B cell (primary cell): Measurements from ENCODE around the gene ADAMTS12. TPM values are rescaled to one million over a fixed set of nuclear protein-coding genes. Genes with fewer than 3 reads are reported as not detected.

Source experiments
- ATAC-seq: fragments of 200-7000 bp; cut with Tn5 transposase; one replicate; pipeline ENCODE4 v1.10.0; 2021; ENCODE audit warnings: low read depth, mild to moderate bottlenecking, moderate number of reproducible peaks, moderate library complexity
- CTCF ChIA-PET: fragments of 350-600 bp; sonication (Branson Sonifier 250); formaldehyde crosslinking; loops from one replicate; lab custom pipeline; 2021; ENCODE audit warnings: antibody characterized with exemption, inconsistent platforms; lab: Charles Lee
- POLR2A ChIA-PET: fragments of 350-600 bp; sonication (Branson Sonifier 250); formaldehyde crosslinking; loops from one replicate; lab custom pipeline; 2021; ENCODE audit warnings: antibody characterized with exemption; lab: Charles Lee
- DNase-seq: peaks from one replicate; pipeline ENCODE4 v3.0.0; 2013
- H2AFZ ChIP-seq: 2 replicates; pipeline ENCODE4 v1.6.1; 2012; ENCODE audit warnings: mild to moderate bottlenecking, low read depth, low read length; ENCODE audit not compliant: insufficient read depth, poor library complexity, severe bottlenecking
- H3K27ac ChIP-seq, 2 donors: 1 replicate in 1 of 2; 2 replicates in 1 of 2; pipeline ENCODE4 v1.5.1; 2012 to 2013; ENCODE audit warnings: low read length in 2 of 2, mild to moderate bottlenecking in 2 of 2, moderate library complexity in 1 of 2
- H3K27me3 ChIP-seq, 4 experiments: fragments of 200-600 bp in 1 of 4; sonication (generic) in 1 of 4; replicated peaks in 1 of 4; 1 replicate in 2 of 4; 2 replicates in 2 of 4; pipeline versions ENCODE4 v1.6.1 to v1.7.0; 2013 to 2016; ENCODE audit warnings: low read length in 3 of 4, mild to moderate bottlenecking in 2 of 4, mixed read lengths in 1 of 4, moderate library complexity in 1 of 4; ENCODE audit not compliant: insufficient read depth in 4 of 4, control insufficient read depth in 3 of 4; ENCODE audit errors: control extremely low read depth in 1 of 4
- H3K36me3 ChIP-seq, 2 experiments: replicated peaks in 1 of 2; 1 replicate in 1 of 2; 2 replicates in 1 of 2; pipeline versions ENCODE4 v1.6.1 to v1.7.1; 2013; ENCODE audit warnings: low read length in 1 of 2; ENCODE audit not compliant: insufficient read depth in 2 of 2, control insufficient read depth in 1 of 2; ENCODE audit errors: control extremely low read depth in 1 of 2, extremely low read depth in 1 of 2
- H3K4me1 ChIP-seq, 2 donors: fragments of 200-600 bp in 1 of 2; sonication (generic) in 1 of 2; 1 replicate in 1 of 2; 2 replicates in 1 of 2; pipeline versions ENCODE4 v1.5.1 to v1.6.1; 2013 to 2017; ENCODE audit warnings: low read length in 2 of 2; ENCODE audit not compliant: control insufficient read depth in 2 of 2, insufficient read depth in 2 of 2
- H3K4me2 ChIP-seq: replicated peaks from 2 replicates; pipeline ENCODE3; 2012; ENCODE audit warnings: mild to moderate bottlenecking, low read depth, low read length; ENCODE audit not compliant: poor library complexity, severe bottlenecking
- H3K4me3 ChIP-seq, 5 experiments: fragments of 200-600 bp in 1 of 5; sonication (generic) in 1 of 5; 1 replicate in 3 of 5; 2 replicates in 2 of 5; pipeline versions ENCODE4 v1.5.1 to v1.7.0; 2011 to 2016; ENCODE audit warnings: low read length in 4 of 5, mild to moderate bottlenecking in 4 of 5, low read depth in 2 of 5, control low read depth in 1 of 5, moderate library complexity in 1 of 5; ENCODE audit not compliant: insufficient read depth in 1 of 5; ENCODE audit errors: control extremely low read depth in 1 of 5, extremely low read depth in 1 of 5
- H3K79me2 ChIP-seq: fragments of 200-600 bp; sonication (generic); one replicate; pipeline ENCODE4 v1.6.0; 2016; ENCODE audit warnings: low read length; ENCODE audit not compliant: control insufficient read depth, insufficient read depth
- H3K9ac ChIP-seq: fragments of 200-600 bp; sonication (generic); 2 replicates; pipeline ENCODE4 v1.6.1; 2017; ENCODE audit warnings: mild to moderate bottlenecking, low read length, moderate library complexity
- H3K9me3 ChIP-seq, 3 donors: one replicate each; pipeline versions ENCODE4 v1.6.1 to v1.7.1; 2013; ENCODE audit warnings: low read length in 2 of 3; ENCODE audit not compliant: control insufficient read depth in 2 of 3, insufficient read depth in 1 of 3; ENCODE audit errors: control extremely low read depth in 1 of 3
- H4K20me1 ChIP-seq: 2 replicates; pipeline ENCODE4 v1.6.0; 2012; ENCODE audit warnings: mild to moderate bottlenecking, low read length; ENCODE audit not compliant: insufficient read depth, control insufficient read depth, poor library complexity, severe bottlenecking
- H3K27ac Mint-ChIP-seq: one replicate; pipeline ENCODE4 v1.8.0; 2021; ENCODE audit warnings: mixed read lengths
- H3K27me3 Mint-ChIP-seq: one replicate; pipeline ENCODE4 v1.8.0; 2021; ENCODE audit warnings: mixed read lengths
- H3K4me1 Mint-ChIP-seq: one replicate; pipeline ENCODE4 v1.8.0; 2021; ENCODE audit warnings: mixed read lengths
- H3K4me3 Mint-ChIP-seq: one replicate; pipeline ENCODE4 v1.8.0; 2021; ENCODE audit warnings: mixed read lengths
- H3K9me3 Mint-ChIP-seq: one replicate; pipeline ENCODE4 v1.8.0; 2022; ENCODE audit warnings: mixed read lengths; ENCODE audit not compliant: insufficient read depth
- EZH2 ChIP-seq: IDR thresholded peaks from 2 replicates; pipeline ENCODE4 v1.6.1; 2012; ENCODE audit warnings: borderline replicate concordance, low read depth, mild to moderate bottlenecking, moderate library complexity, low read length; ENCODE audit not compliant: insufficient read depth, poor library complexity, severe bottlenecking
- WGBS: methylation state at CpG from one replicate; pipeline ENCODE4 v1.1.5; 2013; ENCODE audit warnings: missing lambda C conversion rate; ENCODE audit not compliant: insufficient coverage; 5-methylcytosine and 5-hydroxymethylcytosine counted together
- intact Hi-C: fragments of 100-400 bp; cut with micrococcal nuclease; formaldehyde crosslinking; loops from one replicate; pipeline ENCODE4 v1.10.0; 2022
- polyA plus RNA-seq: library from polyadenylated mRNA; depleted of rRNA; stranded (reverse); fragments of >200 nt; gene quantifications from 2 replicates; pipeline ENCODE4 v1.2.3, GENCODE V29; 2012
- total RNA-seq, 2 donors: library from RNA; stranded (reverse); fragments of 120-200 nt in 1 of 2; gene quantifications; 1 replicate in 1 of 2; 2 replicates in 1 of 2; pipeline versions ENCODE4 v1.2.3 to v1.2.4, GENCODE V29; 2013 to 2022
- TF ChIP-seq, protein P1 (sequence below): fragments of 200-600 bp; IDR thresholded peaks from one replicate; pipeline ENCODE4 v1.8.0; 2022; ENCODE audit warnings: antibody characterized with exemption, mild to moderate bottlenecking

ADAMTS12 gene
- total and polyA plus RNA-seq, 2 donors (not counting 1 experiment from before 2014, with no cell fraction given), result not detected

DNA sequence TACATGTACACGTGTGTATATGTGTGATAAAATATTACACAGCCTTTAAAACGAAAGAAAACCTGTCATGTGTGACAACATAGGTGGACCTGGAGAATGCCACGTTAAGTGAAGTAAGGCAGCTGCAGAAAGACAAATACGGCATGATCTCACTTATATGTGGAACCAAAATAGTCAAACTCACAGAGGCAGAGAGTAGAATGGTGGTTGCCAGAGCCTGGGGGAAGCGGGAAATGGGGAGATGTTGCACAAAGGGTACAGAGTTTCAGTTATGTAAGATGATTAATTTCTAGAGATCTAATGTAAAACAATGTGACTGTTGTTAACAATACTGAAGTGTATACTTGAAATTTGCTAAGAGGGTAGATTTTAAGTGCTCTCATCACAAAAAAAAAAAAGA is 34.8 kb downstream of the ADAMTS12 start:
- Mint-ChIP-seq H3K27me3 (peaks cover 41% of the 10 kb centered on the region), H3K4me3 (no peak overlapping the region), H3K9me3 (no peaks in the 10 kb centered on the region), H3K4me1 (no peaks in the 10 kb centered on the region), H3K27ac (no peak overlapping the region)
- ATAC-seq (no peak), DNase-seq (no peak)
- H3K79me2 ChIP-seq, result no peaks in the 10 kb centered on the region
- peaks cover 0 to 4% (median 0%) of the 10 kb centered on the region in 4 experiments for H3K27me3 ChIP-seq
- no peak overlapping the region for H3K4me2 ChIP-seq
- H3K9me3 ChIP-seq, result peaks cover 0 to 5% (median 0%) of the 10 kb centered on the region in 3 donors
- no peak overlapping the region for H3K9ac ChIP-seq
- intact Hi-C loops, result no loop called here
- ChIA-PET POLR2A (no interaction called here), CTCF (no interaction called here)
- no peaks in the 10 kb centered on the region for H4K20me1 ChIP-seq
- no peak for TF ChIP-seq EZH2
- TF ChIP-seq, protein P1, sequence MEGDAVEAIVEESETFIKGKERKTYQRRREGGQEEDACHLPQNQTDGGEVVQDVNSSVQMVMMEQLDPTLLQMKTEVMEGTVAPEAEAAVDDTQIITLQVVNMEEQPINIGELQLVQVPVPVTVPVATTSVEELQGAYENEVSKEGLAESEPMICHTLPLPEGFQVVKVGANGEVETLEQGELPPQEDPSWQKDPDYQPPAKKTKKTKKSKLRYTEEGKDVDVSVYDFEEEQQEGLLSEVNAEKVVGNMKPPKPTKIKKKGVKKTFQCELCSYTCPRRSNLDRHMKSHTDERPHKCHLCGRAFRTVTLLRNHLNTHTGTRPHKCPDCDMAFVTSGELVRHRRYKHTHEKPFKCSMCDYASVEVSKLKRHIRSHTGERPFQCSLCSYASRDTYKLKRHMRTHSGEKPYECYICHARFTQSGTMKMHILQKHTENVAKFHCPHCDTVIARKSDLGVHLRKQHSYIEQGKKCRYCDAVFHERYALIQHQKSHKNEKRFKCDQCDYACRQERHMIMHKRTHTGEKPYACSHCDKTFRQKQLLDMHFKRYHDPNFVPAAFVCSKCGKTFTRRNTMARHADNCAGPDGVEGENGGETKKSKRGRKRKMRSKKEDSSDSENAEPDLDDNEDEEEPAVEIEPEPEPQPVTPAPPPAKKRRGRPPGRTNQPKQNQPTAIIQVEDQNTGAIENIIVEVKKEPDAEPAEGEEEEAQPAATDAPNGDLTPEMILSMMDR, result no peak
- H3K4me1 ChIP-seq, result peaks cover 0 to 6% of the 10 kb centered on the region in 2 donors
- no peak overlapping the region for H2AFZ ChIP-seq
- no peaks in the 10 kb centered on the region for H3K36me3 ChIP-seq
- no peak overlapping the region for H3K4me3 ChIP-seq
- WGBS, result 89% methylated on average over 4 of the region's 5 CpGs
- no peak overlapping the region for H3K27ac ChIP-seq

DNA sequence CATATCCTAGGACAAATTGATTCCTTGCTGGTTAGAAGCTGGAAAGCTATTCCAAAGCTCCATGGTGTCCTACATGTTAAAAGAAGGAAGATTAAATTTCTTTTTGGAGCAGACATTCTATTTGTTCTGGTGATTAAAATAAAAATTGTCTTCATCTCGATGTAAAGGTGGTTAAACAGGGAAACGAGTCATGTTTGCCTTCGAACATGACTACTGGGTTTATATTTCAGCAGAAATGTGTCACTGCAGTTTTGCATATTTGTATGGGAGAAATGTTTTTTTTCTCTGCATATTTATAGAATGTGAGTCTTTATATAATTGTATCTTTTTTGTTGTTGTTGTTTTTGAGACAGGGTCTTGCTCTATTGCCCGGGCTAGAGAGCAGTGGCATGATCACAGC is 36.4 kb downstream of the ADAMTS12 start:
- Mint-ChIP-seq H3K27me3 (peaks cover 34% of the 10 kb centered on the region), H3K4me3 (no peak overlapping the region), H3K27ac (no peak overlapping the region), H3K9me3 (no peaks in the 10 kb centered on the region), H3K4me1 (peaks cover 3% of the 10 kb centered on the region)
- DNase-seq, result no peak
- no peaks in the 10 kb centered on the region for H3K79me2 ChIP-seq
- ATAC-seq, result no peak
- ChIA-PET POLR2A (interaction anchor here (0.6 kb wide), 1 partner anchor 1074 kb away, joined by 3 read pairs; the partner anchor contains the start of gene DNAJC21), CTCF (no interaction called here)
- no peaks in the 10 kb centered on the region for H3K36me3 ChIP-seq
- no peak overlapping the region for H3K4me3 ChIP-seq
- H2AFZ ChIP-seq, result no peak overlapping the region
- H3K4me1 ChIP-seq, result peaks cover 0 to 9% of the 10 kb centered on the region in 2 donors
- no peak for TF ChIP-seq EZH2
- TF ChIP-seq, protein P1, result no peak
- no peak overlapping the region for H3K4me2 ChIP-seq
- H3K9ac ChIP-seq, result no peak overlapping the region
- no peak overlapping the region for H3K27ac ChIP-seq
- peaks cover 0 to 4% (median 0%) of the 10 kb centered on the region in 4 experiments for H3K27me3 ChIP-seq
- 76% methylated on average over 3 of the region's 4 CpGs for WGBS
- H3K9me3 ChIP-seq, result peaks cover 0 to 5% (median 0%) of the 10 kb centered on the region in 3 donors
- intact Hi-C loops, result no loop called here
- no peaks in the 10 kb centered on the region for H4K20me1 ChIP-seq
